ENCODE results near the gene NFIA.
A peak's percentile ranks its signal among the peaks of the same experiment; 100 is the strongest.

The NFIA gene

DNA sequence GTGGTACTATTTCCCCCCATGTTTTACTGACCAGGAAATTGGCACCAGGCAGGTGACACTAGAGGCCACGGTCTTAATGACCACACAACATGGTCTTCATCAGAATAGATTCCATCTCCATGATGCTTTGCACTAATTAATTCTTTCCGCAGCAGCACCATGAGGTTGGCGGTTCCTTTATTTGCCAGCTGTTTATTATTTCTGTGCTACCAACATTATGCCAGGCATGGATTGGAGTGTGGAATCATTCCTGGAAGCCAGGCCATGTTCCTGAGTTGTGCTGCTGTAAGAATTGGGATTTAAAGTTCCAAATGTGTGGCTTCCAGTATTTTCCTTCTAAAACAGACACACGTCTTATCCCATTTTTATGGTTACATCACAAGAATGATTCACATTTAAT lies 107.8 kb downstream of the NFIA start:
- DNase-seq, result no peak

DNA sequence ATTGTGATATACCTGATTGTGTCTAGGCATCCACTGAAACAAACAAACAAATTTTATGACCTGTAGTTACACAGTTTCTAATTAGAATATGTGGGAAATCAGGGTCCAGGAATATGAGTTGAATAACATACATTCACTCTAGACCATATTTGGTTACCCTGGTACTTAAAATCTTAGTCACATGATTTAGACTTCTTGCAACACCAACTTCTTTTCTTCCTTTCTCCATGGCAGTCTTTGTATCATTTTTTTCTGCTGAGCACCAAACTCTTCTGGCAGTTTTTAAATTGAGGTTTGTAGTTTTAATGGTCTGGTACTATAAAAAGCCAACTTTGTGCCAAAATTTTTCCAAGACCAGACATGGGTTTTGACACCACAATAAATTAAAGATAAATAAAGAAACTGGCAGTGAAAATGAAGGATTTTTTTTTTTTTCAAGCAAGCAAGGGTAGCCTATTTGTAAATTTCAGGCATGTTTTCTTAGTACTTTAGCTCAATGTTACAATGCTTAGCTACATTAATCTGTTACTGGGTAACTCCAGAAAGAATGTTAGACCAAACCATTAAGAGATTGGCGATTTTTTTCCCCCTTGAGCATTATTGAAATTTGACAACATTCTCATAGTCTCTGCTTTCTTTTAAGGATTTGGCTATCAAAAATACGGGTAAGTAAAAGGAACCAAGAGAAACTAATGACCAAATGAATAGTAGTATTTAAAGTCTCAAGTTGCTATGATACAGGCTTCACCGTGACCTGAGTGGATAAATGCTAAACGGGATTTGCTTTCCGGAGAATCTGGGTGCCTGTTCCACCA lies 108.5 kb downstream of the NFIA start:
- DNase-seq, result no peak

DNA sequence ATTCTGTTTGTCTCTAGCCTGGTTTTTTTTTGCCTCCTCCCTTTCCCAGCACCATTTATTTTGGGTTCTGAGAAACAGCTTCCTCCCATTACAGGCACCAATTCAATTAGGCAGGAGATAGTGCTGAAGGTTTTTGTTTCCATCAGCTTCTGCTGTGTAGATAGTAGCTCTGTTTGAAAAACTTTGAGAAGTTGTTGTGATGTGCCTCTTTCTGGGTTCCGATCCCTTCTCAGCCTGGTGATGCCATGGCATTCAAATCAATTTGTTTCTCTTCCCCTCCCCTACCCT lies 109.0 kb downstream of the NFIA start:
- DNase-seq, result no peak

DNA sequence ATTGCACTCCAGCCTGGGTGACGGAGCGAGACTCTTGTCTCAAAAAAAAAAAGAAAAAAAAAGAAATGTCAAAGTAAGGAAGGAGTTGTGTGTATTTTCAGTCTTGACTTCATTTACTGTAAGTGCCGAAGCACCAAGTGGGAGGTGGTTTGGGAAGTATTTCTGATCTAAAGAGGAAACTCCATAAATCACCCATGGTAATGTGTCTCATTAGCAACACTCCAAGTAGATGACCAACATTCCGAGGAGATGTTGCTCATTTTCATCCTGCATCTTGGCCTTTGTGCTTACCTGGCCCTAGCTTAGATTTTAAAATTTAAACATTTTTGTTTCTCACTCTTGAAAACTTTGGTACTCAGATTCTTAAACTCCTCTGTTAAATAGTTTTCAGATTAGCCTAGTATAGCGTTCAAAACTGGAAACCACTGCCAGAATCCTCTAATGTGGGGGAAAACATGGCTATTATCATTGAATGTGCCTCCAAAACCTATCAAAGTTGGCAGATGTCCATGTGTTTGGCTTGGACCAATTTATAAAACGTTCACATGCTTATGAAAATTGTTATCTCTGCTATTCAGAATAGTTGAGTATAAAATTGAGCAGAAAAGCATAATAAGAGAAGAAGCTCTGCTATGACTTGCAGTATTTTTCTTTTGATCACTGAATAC lies 110.4 kb downstream of the NFIA start:
- DNase-seq, result no peak

DNA sequence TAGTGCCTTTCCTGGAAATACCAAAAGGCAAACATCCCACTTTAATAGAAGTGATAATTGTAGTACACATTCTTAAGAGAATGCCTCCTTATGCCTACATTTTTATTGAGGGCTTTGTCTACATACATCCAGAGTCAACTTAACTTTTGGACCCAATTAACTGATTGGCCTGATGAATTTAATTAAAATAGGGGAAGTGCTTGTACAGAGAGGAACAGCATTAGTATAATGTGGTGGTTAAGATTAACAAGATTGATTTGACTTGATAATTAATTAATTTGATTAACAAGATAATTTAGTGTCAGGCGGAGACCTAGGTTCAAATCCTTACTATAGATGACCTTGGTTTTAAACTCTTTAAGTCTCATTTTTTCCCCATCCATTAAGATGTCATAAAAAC lies 111.4 kb downstream of the NFIA start:
- DNase-seq, result no peak

DNA sequence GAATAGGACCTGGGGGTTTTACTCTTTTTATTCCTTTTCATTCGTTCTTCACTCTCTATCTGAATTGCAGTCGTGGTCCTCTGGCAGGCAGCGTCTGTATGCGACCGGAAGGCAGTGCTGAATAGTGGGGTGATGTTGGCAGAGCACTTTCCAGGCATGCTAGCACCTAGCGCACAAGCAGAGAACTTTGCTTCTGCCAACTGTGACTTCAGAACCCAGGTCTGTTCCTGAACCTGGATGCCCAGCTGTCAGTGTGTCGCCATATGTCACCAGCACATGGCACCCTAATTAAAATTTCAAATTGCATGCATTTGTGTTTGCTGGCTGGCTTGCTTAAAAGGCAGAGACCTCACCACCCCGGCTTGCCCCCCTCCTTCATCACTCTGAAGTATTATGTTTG lies 116.2 kb downstream of the NFIA start:
- DNase-seq, result peak; percentile 98

DNA sequence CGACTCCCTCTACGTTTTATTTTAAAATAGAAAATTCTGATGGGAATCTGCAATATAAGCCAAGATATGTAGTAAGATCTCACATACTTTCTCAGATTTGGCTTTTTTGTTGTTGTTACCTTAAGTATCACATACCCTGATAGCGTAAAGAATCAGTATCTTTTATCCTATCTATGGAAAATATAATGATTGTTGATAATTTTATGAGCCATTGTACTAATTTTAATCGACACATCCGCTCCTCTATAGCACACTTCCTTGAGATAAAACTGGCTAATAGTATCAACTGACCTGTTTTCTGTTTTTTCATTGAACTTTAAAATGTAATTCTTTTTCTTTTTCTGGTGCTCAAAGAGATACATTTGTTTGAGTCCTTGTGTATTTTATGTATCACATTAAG lies 118.7 kb downstream of the NFIA start:
- DNase-seq, result no peak

DNA sequence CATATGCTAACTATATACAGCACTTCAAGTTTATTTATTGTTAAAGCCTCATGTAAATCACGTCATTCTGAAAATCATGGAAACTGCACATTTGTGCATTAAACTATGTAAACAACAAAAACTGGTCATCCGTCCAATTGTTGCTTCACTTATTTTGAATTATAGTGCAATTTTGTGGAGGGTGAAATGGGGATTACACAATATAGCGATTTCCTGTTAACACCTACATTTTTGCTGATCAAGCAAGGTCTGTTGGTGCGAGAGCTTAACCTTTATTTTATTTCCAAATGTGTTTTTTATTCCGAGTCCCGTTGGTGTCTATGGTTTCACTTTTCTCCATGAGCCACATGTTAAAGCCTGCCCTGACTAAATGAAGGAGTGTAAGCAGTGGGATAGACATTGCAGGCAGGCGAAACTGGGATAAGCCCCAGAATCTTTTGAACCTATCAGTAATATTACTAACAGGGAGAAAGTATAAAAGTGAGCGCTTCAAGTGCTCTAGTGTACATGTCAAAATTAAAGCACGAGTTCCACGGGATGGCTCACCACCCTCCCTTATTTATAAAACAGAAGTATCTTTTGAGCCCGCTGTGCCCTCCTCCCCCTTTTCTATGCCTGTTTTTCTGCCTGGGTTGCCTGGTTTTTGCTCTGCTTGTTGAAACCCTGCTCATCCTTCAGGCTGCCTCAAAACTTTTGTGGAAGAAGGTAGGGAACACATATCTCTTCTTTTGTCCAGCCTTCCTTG lies 120.7 kb downstream of the NFIA start:
- DNase-seq, result peak; percentile 15

DNA sequence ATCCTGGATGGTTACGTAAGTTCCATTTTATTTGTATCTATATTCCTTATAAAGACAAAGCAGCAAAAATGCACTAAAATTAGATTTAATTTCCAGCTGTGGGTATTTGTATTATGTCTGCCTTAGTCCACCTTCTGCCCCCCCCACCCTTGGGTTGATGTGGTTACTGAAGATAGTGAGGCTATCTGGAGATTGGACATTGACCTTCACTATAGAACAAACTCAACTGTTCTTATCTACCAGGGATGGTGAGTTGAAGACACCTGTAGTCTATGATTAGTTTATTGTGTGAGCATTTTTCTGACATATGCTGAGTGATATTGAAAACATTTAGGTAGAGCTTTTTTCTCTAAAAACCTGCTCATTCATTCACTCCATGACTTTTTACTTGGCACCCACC lies 122.2 kb downstream of the NFIA start:
- no peak for DNase-seq

DNA sequence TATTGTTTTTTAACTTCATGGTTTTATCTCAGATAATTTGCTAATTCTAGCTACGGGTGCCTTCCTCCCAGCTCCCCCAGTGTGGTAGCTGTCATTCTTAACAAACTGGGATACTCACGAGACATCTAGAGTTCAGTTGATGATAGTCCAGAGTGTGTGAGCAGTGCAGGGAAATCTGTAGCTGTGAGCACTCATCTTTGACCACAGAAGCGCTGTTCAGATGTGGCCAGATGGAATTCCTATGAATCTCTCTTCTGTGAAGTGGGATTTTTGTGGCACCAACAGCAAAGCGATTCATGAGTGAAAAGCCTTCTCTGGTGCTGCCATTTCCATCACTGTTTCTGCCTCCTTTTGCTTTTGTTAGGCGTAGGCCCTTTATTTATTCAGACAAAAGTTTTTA lies 125.1 kb downstream of the NFIA start:
- no peak for DNase-seq

DNA sequence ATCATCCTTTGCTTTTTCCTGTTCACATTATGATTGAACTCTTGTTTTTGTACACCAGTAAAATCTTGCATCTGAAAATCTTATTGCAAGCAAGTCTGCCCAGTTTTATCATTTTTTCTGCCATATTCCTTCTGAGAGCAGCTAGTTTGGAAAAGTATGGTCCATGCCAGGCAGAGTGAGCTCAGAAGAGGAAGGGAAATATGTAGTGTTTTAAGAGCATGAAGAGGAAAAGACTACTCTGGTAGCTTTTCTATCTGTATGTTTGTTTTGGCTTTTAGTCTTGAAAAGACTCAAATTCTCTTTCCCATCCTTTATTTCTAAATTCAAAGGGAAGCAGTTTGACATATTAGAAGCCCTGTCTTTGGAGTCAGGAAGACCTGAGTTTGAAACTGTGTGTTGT lies 125.8 kb downstream of the NFIA start:
- DNase-seq, result no peak

DNA sequence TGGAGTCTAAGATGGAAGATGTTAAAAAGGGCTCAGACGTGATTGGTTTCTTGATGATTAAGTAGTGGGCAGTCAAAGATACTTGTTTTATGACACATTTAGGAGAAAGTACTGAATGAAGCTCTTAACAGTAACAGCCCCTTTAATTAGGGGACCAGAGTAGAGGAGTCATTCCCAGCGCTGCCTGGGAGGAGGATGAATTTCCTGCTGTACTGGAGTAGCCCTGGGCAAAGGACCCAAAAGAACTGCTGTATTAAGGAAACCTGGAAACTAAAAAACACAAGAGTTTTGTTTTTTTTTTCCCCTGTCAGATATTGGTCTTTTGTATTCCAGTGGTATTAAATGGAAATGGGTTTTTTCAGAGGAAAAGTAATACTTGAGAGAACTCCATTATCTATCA lies 126.5 kb downstream of the NFIA start:
- DNase-seq, result no peak

DNA sequence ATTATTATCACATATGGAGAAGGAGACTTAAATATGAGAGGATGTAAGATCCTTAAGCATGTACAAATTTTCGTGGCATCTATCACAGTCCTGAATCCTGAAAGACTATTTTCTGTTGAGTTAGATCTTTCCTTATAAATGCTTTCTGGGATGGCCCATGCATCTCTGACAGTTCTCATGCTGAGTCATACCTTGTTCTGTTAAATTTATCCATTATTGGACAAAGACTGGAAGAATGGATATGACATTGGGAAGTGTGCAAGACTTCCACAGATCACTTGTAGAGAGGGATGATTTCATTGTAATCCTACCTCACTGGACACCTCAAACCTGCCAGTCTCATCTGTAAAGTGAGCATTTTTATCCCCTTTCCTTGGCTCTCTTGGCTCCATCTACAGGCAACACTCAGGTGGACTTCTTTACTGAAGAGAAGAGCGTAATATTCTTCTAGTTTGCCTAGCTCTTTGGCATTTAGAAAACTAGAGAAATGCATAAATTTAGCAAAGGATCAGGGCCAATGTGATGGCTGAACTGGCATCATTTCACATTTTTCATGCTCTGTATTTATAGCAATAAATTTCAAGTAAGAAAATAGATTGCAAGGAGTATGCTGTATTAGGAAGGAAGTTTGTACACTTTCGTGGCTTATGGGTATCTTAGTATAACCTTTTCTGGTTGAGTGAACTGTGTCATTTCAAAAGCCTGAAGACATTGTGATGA lies 128.2 kb downstream of the NFIA start:
- DNase-seq, result no peak

DNA sequence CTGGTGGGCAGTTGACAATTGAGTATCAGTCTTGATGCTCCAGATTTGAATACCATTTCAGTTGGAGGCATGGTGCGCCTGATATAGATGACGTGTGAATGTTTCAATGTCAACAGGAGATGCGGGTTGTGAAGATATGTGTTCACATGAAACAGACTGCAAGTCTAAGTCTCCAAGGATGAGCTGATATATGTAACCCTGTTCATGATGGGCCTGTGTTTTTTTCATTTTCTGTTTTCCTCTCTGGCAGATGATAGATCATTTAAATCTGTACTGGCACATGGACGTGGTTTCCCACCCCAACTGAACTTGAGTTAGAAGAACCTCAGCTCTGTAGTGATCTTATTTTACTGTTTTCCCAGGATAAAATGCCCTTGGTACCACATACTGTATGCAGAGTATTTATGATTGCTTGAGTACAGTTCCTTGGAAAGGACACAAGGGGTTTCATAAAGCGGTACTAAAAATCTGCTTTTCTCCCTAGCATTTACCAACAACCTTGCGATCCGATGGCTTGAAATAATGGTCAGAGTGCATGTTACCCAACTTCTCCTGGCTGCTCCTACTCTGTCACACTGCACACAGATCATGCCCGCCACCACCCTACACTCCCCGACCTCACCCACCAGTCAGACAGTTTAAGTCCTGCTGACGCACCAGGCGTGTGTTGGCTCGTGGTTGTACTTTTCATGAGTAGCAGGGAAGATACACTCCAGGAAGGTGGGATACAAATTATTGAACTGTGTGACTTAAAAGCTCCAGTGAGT lies 131.1 kb downstream of the NFIA start:
- no peak for DNase-seq

DNA sequence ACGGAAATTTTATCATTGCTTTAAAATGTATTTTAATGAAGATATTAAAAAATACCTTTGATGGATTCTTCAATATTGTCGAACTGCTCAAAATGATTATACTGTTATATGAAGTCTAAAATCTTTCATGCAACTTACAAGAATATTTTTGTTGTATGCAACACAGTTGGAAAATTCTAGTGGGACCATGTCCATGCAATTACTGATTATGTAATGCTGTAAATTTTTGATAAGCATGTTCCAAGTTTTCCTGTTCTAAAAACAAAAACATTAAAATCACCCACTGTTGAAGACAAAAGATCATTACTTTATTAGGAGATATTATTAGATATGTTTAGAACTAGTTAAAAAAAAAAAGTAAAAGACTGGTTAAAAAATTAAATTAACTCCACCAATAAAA lies 132.8 kb downstream of the NFIA start:
- no peak for DNase-seq

DNA sequence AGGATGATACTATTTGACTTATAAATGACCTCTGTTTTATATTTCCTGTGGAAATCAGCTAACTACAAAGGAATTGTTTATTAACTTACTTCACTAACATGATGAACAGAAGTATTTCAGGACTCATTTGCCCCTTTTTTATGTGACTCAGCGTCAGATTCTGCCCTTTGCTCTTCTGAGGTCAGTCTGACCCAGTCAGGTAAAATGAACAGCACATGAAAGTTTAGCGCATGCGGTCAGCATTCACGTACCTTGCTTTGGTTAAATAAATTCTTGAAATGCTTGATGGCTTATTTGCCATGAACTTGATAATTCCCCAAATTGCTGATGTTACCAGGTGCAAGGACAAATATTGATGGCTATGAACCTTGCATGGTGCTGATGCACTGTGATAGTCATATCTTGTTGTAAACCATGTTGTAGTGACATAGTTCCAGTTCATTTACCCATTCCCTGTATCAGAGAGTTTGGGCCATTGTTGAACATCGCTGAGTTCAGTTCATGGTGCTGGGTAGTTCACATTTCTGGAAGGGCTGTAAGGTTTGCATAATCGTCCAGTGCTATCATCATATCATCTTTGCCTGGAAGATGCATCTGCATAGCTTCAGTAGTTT lies 133.4 kb downstream of the NFIA start:
- no peak for DNase-seq

DNA sequence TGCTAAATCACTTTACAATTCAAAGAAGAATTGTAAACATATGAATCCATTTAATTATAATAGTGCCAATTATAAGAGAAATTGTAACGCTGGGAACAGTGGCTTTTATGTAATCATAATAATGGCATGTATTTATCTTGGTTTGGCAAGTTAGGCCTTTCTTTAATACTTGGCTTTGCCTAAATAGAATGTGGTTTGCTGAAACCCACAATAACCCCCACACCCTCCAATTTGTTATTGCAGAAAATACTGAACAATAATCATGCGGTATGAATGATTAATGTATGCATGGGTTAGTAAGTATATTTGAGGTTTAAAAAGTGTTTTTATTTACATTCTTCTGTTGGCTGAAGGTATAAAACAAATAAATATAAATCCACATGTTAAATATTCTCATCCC lies 138.2 kb downstream of the NFIA start:
- DNase-seq, result no peak

DNA sequence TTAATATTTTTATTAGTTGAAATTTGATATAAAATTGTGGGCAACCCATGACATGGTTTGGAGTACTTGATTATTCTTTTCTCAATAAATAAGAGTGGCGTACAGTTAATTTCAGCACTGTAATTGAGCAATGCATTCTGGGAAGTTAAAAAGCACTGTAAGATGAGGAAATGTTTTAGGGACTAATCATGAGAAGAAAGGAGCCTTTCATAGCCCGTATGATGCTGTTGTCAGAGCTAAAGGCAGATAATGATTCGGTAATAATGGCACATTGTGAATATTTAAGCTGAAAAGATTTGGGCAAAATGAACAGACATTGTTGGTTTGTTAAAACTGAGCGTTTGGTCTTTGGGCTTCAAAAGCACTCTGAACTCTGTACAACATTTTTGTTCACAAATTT lies 139.3 kb downstream of the NFIA start:
- DNase-seq, result no peak

DNA sequence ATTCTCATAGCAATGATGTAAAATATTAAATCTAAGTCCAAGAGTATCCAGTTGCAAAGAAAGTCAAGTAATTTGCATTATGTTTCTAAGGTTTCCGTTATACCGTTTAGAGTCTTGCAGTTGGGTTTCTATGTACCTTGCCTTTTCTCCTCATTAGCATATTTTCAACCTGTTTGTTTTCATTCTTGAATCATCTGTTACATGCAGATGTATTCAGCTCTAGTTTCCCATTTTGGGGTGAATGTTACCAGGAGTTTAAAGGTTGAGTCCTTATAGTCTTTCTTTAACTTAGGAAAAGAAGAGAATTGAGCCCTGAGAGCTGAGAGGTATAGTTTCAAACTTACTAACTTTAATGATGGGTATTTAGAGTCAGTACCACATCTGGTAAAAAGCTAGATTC lies 139.9 kb downstream of the NFIA start:
- DNase-seq, result peak; percentile 31

DNA sequence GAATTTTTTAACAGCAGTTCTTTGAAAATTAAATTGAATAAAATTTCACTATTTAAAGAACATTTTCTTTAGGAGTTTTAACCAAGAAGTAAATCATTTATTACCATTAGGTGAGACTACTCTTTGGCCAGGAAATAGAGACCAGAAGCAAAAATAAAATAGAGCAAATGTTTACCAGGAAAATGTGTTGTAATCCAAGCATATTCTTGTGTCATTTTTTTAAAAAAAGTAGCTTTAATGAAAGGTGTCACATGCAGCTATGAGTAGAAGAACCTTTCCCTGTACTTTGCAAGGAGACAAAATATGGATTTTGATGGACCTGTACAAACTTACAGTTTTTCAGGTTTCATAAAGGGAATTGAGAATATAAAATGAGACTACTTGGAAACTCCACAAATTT lies 140.8 kb downstream of the NFIA start:
- no peak for DNase-seq

DNA sequence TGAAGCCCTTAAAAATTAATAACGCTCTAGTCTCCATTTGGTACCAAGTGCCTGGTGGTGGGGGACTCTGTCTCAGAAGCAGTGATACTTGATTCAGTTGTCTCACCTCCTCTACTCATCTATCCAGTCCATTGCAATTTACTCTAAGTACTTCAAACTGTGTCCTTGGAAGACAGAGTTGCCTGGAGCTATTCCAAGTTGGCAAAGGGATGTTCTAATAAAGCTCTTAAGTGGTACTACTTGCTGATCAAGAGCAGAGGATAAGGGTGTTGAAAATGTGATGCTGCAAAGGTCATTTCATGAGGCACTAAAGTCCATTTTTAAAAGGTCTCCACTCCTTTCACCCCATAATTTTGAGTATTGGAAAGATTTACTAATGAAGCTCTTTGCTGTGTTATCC lies 142.2 kb downstream of the NFIA start:
- DNase-seq, result peak; percentile 51

DNA sequence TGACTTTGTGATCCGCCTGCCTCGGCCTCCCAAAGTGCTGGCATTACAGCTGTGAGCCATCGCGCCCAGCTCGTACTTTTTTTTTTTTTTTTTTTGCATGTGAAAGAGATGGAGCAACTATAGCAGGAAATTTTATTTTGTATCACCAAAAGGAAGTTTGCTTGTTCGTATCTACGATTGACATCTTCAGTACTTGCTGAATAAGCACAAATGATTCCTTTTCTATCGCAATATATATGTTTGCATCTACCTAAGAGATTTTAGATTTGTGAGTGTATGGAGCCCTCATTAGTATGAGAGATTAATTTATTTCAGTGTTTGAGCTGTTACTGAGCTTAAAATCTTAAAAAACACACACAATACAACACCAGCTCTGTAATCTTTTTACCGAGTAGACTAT lies 143.1 kb downstream of the NFIA start:
- DNase-seq, result no peak

All from NCI-H2171 treated with DMSO at 0.1 percent for 48 hours (cell line).